Stimulated activated CD8-positive, alpha-beta memory T cell treated with anti-CD3 and anti-CD28 coated beads, Interleukin-4, amount 100 ng/mL, for 48 hours (primary cell): Measurements from ENCODE around the gene BMP5.

Experiments used
- DNase-seq: peaks from one replicate; pipeline ENCODE4 v3.0.0-alpha.2; 2020

The BMP5 gene

DNA sequence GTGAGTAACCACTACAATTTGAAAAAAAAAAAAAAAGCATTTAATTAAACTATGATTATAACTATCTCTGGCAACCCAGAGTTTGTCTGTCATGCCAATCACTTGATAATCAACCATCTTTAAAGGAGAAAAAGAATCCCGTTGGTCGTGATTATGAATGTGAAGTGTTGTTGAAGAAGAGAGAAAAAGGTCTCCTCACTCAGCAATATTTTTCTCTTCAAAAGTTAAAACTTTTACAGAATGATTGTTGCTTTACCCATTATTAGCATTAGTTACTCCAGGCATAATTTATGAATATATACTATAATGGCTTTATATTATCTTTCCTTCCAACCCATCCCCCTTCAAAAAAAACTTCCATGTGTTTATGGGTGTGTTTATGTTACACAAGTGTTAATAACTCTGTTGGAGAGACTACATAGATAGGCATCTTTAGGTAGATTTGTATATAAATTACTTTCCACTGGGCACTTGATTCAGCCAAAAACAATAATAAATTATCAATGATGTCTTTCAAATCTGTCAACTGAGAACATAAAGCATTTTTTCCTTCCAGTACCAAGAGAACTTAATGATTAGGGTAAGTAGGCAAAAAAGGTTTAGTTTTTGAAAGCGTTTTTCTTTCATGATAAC lies 5.1 kb downstream of the BMP5 start:
- DNase-seq: no peak

DNA sequence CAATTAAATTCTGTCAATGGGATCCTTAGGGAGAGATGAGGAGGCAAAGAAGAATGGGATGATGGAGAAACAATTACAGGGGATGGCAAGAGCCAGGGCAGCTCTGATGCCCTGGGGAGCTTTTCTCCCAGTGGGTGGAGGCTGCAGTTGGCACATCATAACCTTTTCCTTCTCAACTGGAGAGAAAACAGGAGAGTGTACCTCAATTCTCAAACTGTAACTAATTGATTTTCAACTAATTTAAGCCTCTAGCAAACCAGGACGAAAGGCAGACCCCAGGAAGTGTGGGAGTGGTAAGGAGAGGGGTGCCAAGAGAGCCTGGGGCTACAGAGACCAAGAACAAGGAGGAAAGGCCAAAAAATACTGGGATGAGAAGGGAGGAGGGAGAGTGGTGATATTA lies 5.7 kb downstream of the BMP5 start:
- no peak for DNase-seq

DNA sequence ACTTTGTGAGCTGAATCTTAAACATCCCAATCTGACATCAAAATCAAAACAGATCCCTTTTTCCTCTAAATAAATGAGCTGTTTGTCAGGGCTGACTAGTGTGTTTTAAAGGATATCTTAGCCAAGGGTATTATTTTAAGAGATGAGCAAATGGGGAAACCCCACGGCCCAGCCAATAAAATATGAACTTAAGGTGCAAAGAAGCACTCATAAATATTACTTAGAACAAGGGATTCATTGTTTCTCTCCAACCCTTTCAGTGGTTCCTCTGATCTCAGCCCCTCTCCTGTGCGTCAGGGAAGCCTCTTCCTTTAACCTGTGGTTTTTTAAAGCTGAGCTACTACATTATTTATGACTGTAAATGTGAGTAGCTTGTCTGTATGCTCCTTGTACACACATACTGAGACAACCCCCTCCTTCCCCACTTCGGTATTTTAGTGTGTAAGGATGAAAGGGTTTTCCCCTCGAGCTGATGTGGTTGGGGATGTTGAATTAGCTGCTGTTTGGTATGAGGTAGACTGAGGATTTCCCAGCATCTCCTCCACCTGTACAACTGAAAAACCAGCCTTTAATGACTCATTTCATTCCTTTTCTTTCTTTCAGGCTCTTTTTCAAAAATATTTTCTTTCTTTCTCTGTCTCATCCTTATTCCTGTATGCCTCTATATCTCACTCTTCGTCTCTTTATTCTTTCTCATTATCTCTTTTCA lies 6.5 kb downstream of the BMP5 start:
- DNase-seq: no peak

GRCh38 chr6:55868176-55868575 lies 7.2 kb downstream of the BMP5 start:
- DNase-seq: no peak

GRCh38 chr6:55866128-55866527 lies 9.3 kb downstream of the BMP5 start:
- no peak for DNase-seq

DNA sequence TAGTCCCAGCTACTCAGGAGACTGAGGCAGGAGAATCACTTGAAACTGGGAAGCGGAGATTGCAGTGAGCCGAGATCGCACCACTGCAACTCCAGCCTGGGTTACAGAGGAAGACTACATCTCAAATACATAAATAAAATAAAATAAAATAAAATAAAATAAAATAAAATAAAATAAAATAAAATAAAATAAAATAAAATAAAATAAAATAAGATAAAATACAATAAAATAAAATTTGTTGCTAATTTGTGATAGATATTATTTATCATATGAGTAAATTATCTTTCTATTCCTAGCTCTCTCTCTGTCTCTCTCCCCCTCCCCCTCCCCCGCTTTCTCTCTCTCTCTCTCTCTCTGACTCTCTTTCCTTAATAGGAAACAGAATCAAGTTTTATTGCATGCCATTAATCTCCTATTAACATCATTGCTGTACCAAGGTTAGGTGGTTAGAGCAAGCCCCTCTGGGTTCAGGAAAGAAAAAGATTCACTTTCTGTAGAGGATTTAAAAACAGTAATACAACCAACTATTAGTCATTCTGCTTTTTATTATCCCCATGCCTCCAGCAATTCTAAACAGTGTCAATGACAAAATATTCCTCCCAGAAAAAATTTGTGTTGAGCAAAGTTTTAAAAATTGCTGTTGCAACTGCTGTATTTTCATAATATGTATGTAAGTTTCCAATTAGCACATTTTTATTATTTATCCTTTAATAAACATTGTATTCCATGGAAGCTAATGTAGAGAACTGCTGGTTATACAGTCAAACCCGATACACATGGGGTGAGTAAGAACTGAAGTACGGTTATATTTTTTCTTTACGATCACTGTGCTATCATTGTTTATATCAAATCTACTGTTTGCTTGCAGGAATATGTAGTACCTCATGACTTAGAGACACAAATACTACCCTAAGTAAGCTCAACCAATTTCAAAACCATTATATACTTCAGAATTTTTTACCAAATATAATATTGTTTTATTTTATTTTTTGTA lies 22.1 kb downstream of the BMP5 start:
- DNase-seq: no peak

DNA sequence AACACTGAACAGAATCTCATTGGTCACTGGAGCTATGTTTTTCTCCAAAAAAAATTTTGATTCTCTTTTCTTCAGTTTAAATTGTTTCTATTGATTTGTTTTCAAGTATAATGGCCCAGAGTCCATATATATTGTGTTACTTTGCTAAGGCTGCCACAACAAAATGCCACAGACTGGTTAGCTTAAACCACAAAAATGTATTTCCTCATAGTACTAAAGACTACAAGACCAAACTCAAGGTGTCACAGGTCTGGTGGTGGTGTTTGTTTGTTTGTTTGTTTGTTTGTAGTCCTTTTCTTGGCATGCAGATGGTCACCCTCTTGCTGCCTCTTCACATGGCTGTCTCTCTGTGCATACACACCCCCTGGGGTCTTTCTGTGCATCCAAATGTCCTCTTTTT lies 34.0 kb downstream of the BMP5 start:
- no peak for DNase-seq

- no peak for DNase-seq
Measured at GRCh38 chr6:55839080-55839479, 36.3 kb downstream of the BMP5 start.

DNA sequence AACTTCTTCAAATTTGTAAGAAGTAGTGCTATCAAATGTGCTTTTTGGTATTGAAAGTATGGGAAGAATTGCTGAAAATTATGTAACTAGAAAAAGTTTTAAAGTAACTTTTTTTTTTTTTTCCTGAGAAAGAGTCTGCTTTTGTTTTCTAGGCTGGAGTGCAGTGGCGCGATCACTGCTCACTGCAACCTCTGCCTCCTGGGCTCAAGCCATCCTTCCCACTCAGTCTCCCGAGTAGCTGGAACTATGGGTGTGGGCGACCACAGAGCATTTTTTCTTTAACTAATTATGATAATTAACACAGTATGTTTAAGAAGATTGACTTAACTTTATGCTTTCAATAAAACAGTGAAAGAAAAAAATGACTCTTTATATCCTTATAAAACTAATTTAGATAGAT lies 38.4 kb downstream of the BMP5 start:
- DNase-seq: no peak

DNA sequence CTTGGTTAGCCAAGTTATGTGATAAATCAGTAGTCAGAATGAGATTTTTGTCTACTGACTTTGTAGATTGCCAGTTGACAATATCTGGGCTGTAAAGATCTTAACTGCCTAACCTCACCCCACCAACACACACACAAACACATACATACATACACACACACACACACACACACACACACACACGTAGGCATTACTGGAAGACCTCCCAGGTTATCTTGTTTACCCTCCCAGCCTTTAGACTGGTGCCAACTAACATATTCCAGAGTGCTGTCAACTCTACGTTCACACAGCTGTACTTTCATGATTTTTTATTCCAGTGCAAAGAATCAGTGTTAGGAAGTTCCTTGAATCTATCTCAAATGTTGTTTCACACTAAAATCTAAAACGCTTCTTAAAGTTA lies 38.9 kb downstream of the BMP5 start:
- no peak for DNase-seq

GRCh38 chr6:55835220-55835619 lies 40.2 kb downstream of the BMP5 start:
- DNase-seq: no peak

- no peak for DNase-seq
Measured at GRCh38 chr6:55833284-55833683, 42.1 kb downstream of the BMP5 start.

- no peak for DNase-seq
Measured at GRCh38 chr6:55827818-55828522, 47.4 kb downstream of the BMP5 start.

- DNase-seq: no peak
Measured at GRCh38 chr6:55826941-55827340, 48.4 kb downstream of the BMP5 start.

DNA sequence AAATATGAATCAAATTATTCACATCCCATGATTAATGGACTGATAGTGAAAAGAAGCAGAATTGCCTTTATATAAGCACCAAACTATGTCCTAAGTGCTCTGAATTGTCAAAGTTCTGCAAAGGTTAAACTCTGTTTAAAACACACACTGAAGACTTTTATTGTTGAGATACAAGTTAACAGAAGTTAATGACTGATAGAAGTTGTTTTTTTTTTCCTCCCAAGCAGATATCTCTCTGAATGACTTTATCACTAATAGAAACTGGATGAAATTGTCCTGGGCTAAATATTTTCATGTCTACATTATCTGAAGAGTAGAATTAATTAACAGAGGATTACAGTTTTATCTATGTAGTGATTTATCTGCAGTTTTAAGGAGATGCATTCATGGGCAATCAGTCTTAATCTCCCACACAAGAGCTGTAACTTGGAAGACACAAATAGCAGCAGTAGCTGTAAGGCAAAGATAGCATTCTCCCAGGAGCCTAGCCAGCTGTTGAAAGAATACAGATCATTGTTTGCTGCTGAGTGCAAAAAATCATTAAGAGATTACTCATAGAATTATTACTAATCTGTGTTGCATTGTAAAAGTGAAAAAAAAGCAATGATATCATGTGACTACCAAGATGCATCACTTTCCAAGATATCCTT lies 49.9 kb downstream of the BMP5 start:
- no peak for DNase-seq

- no peak for DNase-seq
Measured at GRCh38 chr6:55822815-55823214, 52.6 kb downstream of the BMP5 start.

DNA sequence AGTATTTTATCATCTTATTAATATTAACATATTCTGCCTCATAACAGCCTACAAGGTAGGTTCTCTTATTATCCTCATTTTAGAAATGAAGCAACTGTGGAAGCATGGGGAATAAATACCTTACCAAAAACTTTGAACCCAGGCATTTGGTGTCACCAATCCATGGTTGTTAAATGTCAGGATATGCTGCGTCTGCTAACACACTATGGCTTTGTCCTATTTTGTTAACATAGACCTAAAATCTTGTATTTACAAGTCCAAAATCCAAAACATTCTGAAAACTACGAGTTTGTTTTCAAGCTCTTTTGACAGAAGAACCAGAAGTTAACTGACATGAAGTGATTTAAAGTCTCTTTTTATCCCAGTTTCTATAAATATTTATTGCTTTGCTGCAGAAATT lies 53.4 kb downstream of the BMP5 start:
- DNase-seq: no peak

DNA sequence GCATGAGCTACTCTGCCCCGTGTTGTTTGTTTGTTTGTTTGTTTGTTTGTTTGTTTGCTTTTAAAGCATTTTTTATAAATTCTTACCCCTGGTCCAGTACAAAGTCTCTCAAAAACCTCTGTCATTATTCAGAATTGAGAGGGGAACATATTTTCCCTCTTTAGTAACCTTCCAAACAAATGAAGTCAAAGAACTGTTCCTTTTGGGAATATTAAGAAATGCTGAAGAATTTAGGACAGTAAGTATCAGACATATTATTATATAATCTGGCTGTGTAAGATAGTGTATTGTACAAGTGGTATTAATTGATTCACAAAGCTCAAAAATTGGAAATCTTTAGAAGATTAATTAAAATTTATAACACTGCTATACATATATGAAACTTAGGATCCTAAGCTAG lies 54.7 kb downstream of the BMP5 start:
- DNase-seq: no peak

DNA sequence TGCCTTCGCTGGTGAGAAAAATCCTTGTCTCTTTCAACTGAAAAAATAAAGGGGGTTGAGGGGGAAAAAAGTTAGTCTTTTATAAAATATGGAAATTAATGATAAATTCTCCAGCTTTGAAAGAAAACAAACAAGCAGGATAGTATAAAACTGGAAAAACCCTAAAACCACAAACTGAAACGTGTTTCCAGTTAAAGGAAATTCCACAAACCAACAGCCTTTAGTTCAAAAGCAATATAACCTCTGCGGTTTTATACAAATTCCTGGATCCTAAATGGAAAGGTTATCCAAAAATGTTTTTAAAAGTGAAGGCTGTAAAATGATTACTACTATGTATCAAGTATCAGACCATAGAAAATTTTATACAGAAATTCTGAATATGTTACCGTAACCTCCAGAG lies 55.6 kb downstream of the BMP5 start:
- DNase-seq: no peak

DNA sequence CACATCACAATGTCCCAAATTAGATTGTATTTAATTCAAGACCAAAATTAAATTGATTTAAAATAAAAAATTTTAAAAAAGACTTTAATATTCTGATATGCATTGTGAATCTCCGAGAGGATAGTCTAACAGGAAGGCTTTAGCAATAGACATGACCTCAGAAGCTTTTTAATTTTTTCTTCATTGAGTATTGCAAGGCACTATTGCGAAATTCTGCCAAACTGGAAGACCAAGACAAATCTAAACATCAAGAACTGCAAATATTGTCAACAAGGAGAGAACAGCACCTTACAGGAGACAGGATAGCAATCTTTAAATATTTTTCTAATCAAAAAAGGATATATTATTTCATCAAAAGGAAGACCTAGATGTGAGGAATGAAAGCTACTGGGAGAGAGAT lies 56.9 kb downstream of the BMP5 start:
- no peak for DNase-seq

- DNase-seq: no peak
Measured at GRCh38 chr6:55812509-55812908, 62.9 kb downstream of the BMP5 start.

DNA sequence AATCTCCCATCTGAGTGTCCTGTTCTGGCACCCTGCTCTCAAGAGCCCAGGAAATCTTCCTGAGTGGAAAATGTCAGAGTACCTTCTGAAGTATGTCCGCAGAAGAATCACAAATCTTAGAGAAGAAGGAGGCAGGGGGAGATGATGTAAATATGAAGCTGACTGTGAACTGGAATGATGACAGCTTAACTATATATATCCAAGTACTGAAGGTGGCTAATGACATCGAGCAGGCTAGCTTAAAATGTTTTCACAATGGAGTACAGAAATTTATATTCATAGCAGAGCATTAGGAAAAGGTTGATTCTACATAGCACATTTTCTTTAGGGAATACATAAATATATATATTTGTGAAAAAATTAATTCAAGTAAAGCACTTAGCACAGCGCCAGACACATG lies 64.3 kb downstream of the BMP5 start:
- DNase-seq: no peak

- no peak for DNase-seq
Measured at GRCh38 chr6:55802259-55802658, 73.1 kb downstream of the BMP5 start.
